ENCODE measurements around the gene TTLL11.

TTLL11 gene

GRCh38 chr9:121880343-121880898 lies 212.7 kb downstream of the TTLL11 start:
- no peak for DNase-seq (ENCODE audit: low spot score)

GRCh38 chr9:121878271-121878822 lies 214.8 kb downstream of the TTLL11 start:
- DNase-seq (ENCODE audit: low spot score) = no peak

GRCh38 chr9:121876658-121877271 lies 216.3 kb downstream of the TTLL11 start:
- no peak for DNase-seq (ENCODE audit: low spot score)

- DNase-seq (ENCODE audit: low spot score) = no peak
These were observed 216.9 kb downstream of the TTLL11 start for GRCh38 chr9:121876255-121876654.

- DNase-seq (ENCODE audit: low spot score) = no peak
These were observed 218.6 kb downstream of the TTLL11 start for GRCh38 chr9:121874524-121874923.

GRCh38 chr9:121871431-121872025 lies 221.6 kb downstream of the TTLL11 start:
- no peak for DNase-seq (ENCODE audit: low spot score)

- DNase-seq (ENCODE audit: low spot score) = no peak
These were observed 222.8 kb downstream of the TTLL11 start for GRCh38 chr9:121870271-121870670.

- DNase-seq (ENCODE audit: low spot score) = no peak
These were observed 224.5 kb downstream of the TTLL11 start for GRCh38 chr9:121868626-121869025.

- no peak for DNase-seq (ENCODE audit: low spot score)
These were observed 226.2 kb downstream of the TTLL11 start for GRCh38 chr9:121866927-121867326.

- DNase-seq (ENCODE audit: low spot score) = no peak
These were observed 227.2 kb downstream of the TTLL11 start for GRCh38 chr9:121865884-121866283.

- DNase-seq (ENCODE audit: low spot score) = no peak
These were observed 228.0 kb downstream of the TTLL11 start for GRCh38 chr9:121865060-121865459.

GRCh38 chr9:121863955-121864354 lies 229.2 kb downstream of the TTLL11 start:
- DNase-seq (ENCODE audit: low spot score) = no peak

- no peak for DNase-seq (ENCODE audit: low spot score)
These were observed 230.5 kb downstream of the TTLL11 start for GRCh38 chr9:121862371-121863332.

- peak; percentile 61 for DNase-seq (ENCODE audit: low spot score)
These were observed 231.5 kb downstream of the TTLL11 start for GRCh38 chr9:121861501-121862180.

GRCh38 chr9:121860744-121861143 lies 232.4 kb downstream of the TTLL11 start:
- no peak for DNase-seq (ENCODE audit: low spot score)

GRCh38 chr9:121860213-121860612 lies 232.9 kb downstream of the TTLL11 start:
- DNase-seq (ENCODE audit: low spot score) = no peak

GRCh38 chr9:121859646-121860045 lies 233.5 kb downstream of the TTLL11 start:
- DNase-seq (ENCODE audit: low spot score) = no peak

GRCh38 chr9:121858788-121859187 lies 234.3 kb downstream of the TTLL11 start:
- no peak for DNase-seq (ENCODE audit: low spot score)

GRCh38 chr9:121857928-121858327 lies 235.2 kb downstream of the TTLL11 start:
- no peak for DNase-seq (ENCODE audit: low spot score)

GRCh38 chr9:121855476-121855875 lies 237.6 kb downstream of the TTLL11 start:
- DNase-seq (ENCODE audit: low spot score) = no peak

- DNase-seq (ENCODE audit: low spot score) = no peak
These were observed 239.3 kb downstream of the TTLL11 start for GRCh38 chr9:121853617-121854395.
